Keratinocyte (primary cell): ENCODE results near the gene SPECC1. TPM values are rescaled to one million over a fixed set of nuclear protein-coding genes. Genes with fewer than 3 reads are reported as not detected.

Source experiments
- DNase-seq: peaks from one replicate; pipeline ENCODE4 v3.0.0-alpha.2; 2011; ENCODE audit warnings: low read depth, missing footprints, low spot score
- FAIRE-seq: peaks from 2 replicates; lab custom pipeline; 2011; peaks lifted over from hg19 to GRCh38; lab: Jason Lieb, UNC
- H2AFZ ChIP-seq: 2 replicates; pipeline ENCODE4 v1.6.0; 2012; ENCODE audit warnings: low read length, control low read depth, inconsistent platforms; ENCODE audit not compliant: control insufficient read depth
- H3K27ac ChIP-seq: 2 replicates; pipeline ENCODE4 v1.5.1; 2011; ENCODE audit warnings: low read length; ENCODE audit not compliant: control insufficient read depth, insufficient read depth
- H3K27me3 ChIP-seq: 3 replicates; pipeline ENCODE4 v1.6.0; 2011; ENCODE audit warnings: low read length; ENCODE audit not compliant: control insufficient read depth, insufficient read depth; ENCODE audit errors: extremely low read depth
- H3K36me3 ChIP-seq, 2 experiments: 2 replicates in 1 of 2; 3 replicates in 1 of 2; pipeline ENCODE4 v1.5.1; 2011; ENCODE audit warnings: low read length in 2 of 2, mild to moderate bottlenecking in 1 of 2; ENCODE audit not compliant: control insufficient read depth in 2 of 2, insufficient read depth in 2 of 2; ENCODE audit errors: extremely low read depth in 1 of 2
- H3K4me1 ChIP-seq: 3 replicates; pipeline ENCODE4 v1.5.1; 2011; ENCODE audit warnings: low read length; ENCODE audit not compliant: control insufficient read depth, insufficient read depth; ENCODE audit errors: extremely low read depth
- H3K4me2 ChIP-seq: 3 replicates; pipeline ENCODE4 v1.6.0; 2011; ENCODE audit warnings: low read depth, low read length; ENCODE audit not compliant: control insufficient read depth, insufficient read depth; ENCODE audit errors: extremely low read depth
- H3K4me3 ChIP-seq, 3 experiments: fragments of 200-600 bp in 1 of 3; sonication (generic) in 1 of 3; 2 replicates in 2 of 3; 3 replicates in 1 of 3; pipeline ENCODE4 v1.5.1; 2011 to 2016; ENCODE audit warnings: low read length in 3 of 3, mild to moderate bottlenecking in 3 of 3, control low read depth in 2 of 3, inconsistent platforms in 1 of 3, low read depth in 1 of 3, mixed read lengths in 1 of 3, mixed run types in 1 of 3, moderate library complexity in 1 of 3; ENCODE audit not compliant: control insufficient read depth in 2 of 3, insufficient read depth in 2 of 3; ENCODE audit errors: extremely low read depth in 1 of 3
- H3K79me2 ChIP-seq: 2 replicates; pipeline ENCODE4 v1.6.0; 2012; ENCODE audit warnings: low read length; ENCODE audit not compliant: control insufficient read depth, insufficient read depth
- H3K9ac ChIP-seq: 3 replicates; pipeline ENCODE4 v1.6.0; 2011; ENCODE audit warnings: low read length; ENCODE audit not compliant: control insufficient read depth, insufficient read depth; ENCODE audit errors: extremely low read depth
- H3K9me1 ChIP-seq: 3 replicates; pipeline ENCODE4 v1.6.0; 2011; ENCODE audit warnings: low read length; ENCODE audit not compliant: control insufficient read depth, insufficient read depth; ENCODE audit errors: extremely low read depth
- H3K9me3 ChIP-seq: 2 replicates; pipeline ENCODE4 v1.5.1; 2012; ENCODE audit warnings: low read depth, low read length; ENCODE audit not compliant: control insufficient read depth
- H4K20me1 ChIP-seq: 3 replicates; pipeline ENCODE4 v1.6.0; 2011; ENCODE audit warnings: low read length; ENCODE audit not compliant: control insufficient read depth, insufficient read depth; ENCODE audit errors: extremely low read depth
- EZH2 ChIP-seq: IDR thresholded peaks from one replicate; pipeline ENCODE4 v1.6.1; 2012; ENCODE audit warnings: inconsistent platforms, mild to moderate bottlenecking, low read length, moderate library complexity
- dilution Hi-C: fragments of 300-500 bp; cut with MboI; formaldehyde crosslinking; loops from one replicate; pipeline ENCODE4 v1.7.0; 2020; ENCODE audit warnings: low sequenced_read_pairs; ENCODE audit not compliant: extremely low pct_ligation_motif_present
- polyA plus RNA-seq, 5 experiments: library from polyadenylated mRNA; depleted of rRNA in 3 of 5; stranded (reverse) in 3 of 5; stranded (forward) in 1 of 5; unstranded in 1 of 5; fragments of >200 nt; gene quantifications; 1 replicate in 1 of 5; 2 replicates in 3 of 5; 3 replicates in 1 of 5; pipeline versions ENCODE4 v1.2.1 to v1.2.3, GENCODE V29; 2011 to 2012; ENCODE audit warnings: missing spikeins in 2 of 5, low read depth in 1 of 5, low replicate concordance in 1 of 5
- TF ChIP-seq, protein P1 (sequence below), 3 experiments: IDR thresholded peaks in 1 of 3; conservative IDR thresholded peaks in 1 of 3; optimal IDR thresholded peaks in 1 of 3; 2 replicates in 2 of 3; 3 replicates in 1 of 3; pipeline versions ENCODE3 to v1.5.1; 2011; ENCODE audit warnings: low read length in 3 of 3, mild to moderate bottlenecking in 3 of 3, moderate library complexity in 2 of 3, control low read depth in 1 of 3, inconsistent platforms in 1 of 3; ENCODE audit not compliant: insufficient read depth in 2 of 3; ENCODE audit errors: extremely low read depth in 1 of 3

The SPECC1 gene
- polyA plus RNA-seq, 1 donor (not counting 4 experiments of a cell fraction or from before 2014, with no cell fraction given): 20.9 TPM

DNA sequence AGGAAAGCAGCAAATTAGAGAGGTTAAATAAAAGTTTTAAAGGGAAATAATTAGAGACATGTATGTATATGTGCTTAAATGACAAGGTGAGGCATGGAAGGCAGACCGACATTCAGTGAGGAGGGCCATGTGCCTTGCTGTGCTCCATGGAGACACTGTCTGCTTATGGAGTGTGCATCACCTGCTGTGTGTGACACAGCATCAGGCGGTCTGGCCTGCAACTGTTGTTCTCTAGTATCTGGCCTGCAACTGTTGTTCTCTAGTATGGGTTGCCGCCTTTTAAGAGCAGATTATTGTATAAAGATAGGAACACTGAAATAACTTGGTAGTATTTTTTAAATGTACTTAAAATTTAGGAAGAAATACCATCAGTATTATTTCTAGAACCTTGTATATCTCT lies 233.1 kb downstream of the SPECC1 start:
- DNase-seq (no peak), FAIRE-seq (no peak)
- H3K9ac ChIP-seq: no peak overlapping the region
- no peak overlapping the region for H2AFZ ChIP-seq
- no peaks in the 10 kb centered on the region for H3K9me3 ChIP-seq
- H3K27me3 ChIP-seq: no peaks in the 10 kb centered on the region
- no peak for TF ChIP-seq EZH2
- TF ChIP-seq, protein P1, sequence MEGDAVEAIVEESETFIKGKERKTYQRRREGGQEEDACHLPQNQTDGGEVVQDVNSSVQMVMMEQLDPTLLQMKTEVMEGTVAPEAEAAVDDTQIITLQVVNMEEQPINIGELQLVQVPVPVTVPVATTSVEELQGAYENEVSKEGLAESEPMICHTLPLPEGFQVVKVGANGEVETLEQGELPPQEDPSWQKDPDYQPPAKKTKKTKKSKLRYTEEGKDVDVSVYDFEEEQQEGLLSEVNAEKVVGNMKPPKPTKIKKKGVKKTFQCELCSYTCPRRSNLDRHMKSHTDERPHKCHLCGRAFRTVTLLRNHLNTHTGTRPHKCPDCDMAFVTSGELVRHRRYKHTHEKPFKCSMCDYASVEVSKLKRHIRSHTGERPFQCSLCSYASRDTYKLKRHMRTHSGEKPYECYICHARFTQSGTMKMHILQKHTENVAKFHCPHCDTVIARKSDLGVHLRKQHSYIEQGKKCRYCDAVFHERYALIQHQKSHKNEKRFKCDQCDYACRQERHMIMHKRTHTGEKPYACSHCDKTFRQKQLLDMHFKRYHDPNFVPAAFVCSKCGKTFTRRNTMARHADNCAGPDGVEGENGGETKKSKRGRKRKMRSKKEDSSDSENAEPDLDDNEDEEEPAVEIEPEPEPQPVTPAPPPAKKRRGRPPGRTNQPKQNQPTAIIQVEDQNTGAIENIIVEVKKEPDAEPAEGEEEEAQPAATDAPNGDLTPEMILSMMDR (optimal IDR thresholded peaks at IDR 0.05 in 1 of 3, IDR thresholded peaks at IDR 0.05 in 1 of 3, conservative IDR thresholded peaks at IDR 0.05 in 1 of 3; ENCODE audit: extremely low read depth in 1 of 3, insufficient read depth in 2 of 3, low read length in 3 of 3): no peak
- H3K4me2 ChIP-seq: no peak overlapping the region
- no peak overlapping the region for H3K27ac ChIP-seq
- H3K4me1 ChIP-seq: no peaks in the 10 kb centered on the region
- H3K79me2 ChIP-seq: no peaks in the 10 kb centered on the region
- H3K9me1 ChIP-seq: no peaks in the 10 kb centered on the region
- dilution Hi-C loops: no loop called here
- peaks cover 0 to 3% of the 10 kb centered on the region in 2 experiments for H3K36me3 ChIP-seq
- H3K4me3 ChIP-seq: no peak overlapping the region
- no peaks in the 10 kb centered on the region for H4K20me1 ChIP-seq

DNA sequence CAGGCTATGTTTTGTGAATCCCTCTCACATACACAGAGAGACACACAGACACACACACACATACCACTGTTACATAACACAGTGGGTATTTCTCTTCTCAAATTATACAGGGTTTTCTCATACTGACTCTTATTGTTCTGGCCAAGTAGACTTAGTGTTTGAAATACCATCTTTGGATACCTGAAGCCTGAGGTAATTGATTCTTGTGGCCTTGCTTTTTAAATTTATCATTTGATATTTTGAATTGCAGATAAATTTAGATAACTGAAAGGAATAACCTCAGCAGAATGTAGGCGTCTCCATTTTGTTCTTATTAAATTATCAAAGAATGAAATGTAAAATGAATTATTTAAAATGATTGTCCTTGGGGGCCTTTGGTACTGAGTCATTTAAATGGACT lies 234.4 kb downstream of the SPECC1 start:
- Histone ChIP-seq H3K9ac (no peak overlapping the region), H3K27me3 (no peaks in the 10 kb centered on the region), H3K27ac (no peak overlapping the region), H3K79me2 (no peaks in the 10 kb centered on the region), H3K9me1 (no peaks in the 10 kb centered on the region), H3K4me1 (no peaks in the 10 kb centered on the region), H4K20me1 (no peaks in the 10 kb centered on the region), H3K9me3 (no peaks in the 10 kb centered on the region), H3K36me3 (peaks cover 3 to 7% of the 10 kb centered on the region in 2 experiments), H2AFZ (no peak overlapping the region), H3K4me2 (no peak overlapping the region), H3K4me3 (no peak overlapping the region)
- DNase-seq: no peak
- dilution Hi-C loops: no loop called here
- TF ChIP-seq, protein P1 (optimal IDR thresholded peaks at IDR 0.05 in 1 of 3, IDR thresholded peaks at IDR 0.05 in 1 of 3, conservative IDR thresholded peaks at IDR 0.05 in 1 of 3; ENCODE audit: extremely low read depth in 1 of 3, insufficient read depth in 2 of 3, low read length in 3 of 3): no peak
- no peak for TF ChIP-seq EZH2
- no peak for FAIRE-seq
